ENCODE results near the gene NME7. TPM values are rescaled to one million over a fixed set of nuclear protein-coding genes. Genes with fewer than 3 reads are reported as not detected.

NME7 gene
- total RNA-seq, 1 experiment from 2014 or later: 36.5 TPM

- POLR2A ChIA-PET: interaction anchor here (0.7 kb wide), 1 partner anchor 700 kb away, joined by 3 read pairs; no protein-coding TSS in a partner anchor
- intact Hi-C loops (cut with micrococcal nuclease): no loop called here
- Mint-ChIP-seq H3K27me3 (ENCODE audit: insufficient read depth, unreplicated experiment) (no peaks in the 10 kb centered on the region), H3K9me3 (ENCODE audit: unreplicated experiment) (no peaks in the 10 kb centered on the region), H3K4me1 (ENCODE audit: insufficient read depth, unreplicated experiment) (peaks cover 12% of the 10 kb centered on the region), H3K36me3 (ENCODE audit: insufficient read depth, unreplicated experiment) (peaks cover 6% of the 10 kb centered on the region), H3K4me3 (ENCODE audit: unreplicated experiment) (no peak overlapping the region), H3K27ac (ENCODE audit: low read depth, unreplicated experiment) (no peak overlapping the region)
- CTCF ChIA-PET: interaction anchor here (0.7 kb wide), 1 partner anchor 696 kb away, joined by 3 read pairs; no protein-coding TSS in a partner anchor
- no peak for TF ChIP-seq CTCF (IDR thresholded peaks at IDR 0.05; ENCODE audit: unreplicated experiment)
- DNase-seq (ENCODE audit: unreplicated experiment): no peak
- no TSS peak for BruUV-seq (replicated peaks)
Measured at GRCh38 chr1:169316556-169316955, 51.0 kb downstream of the NME7 start.

GRCh38 chr1:169312084-169312954 lies 55.3 kb downstream of the NME7 start:
- Mint-ChIP-seq H3K4me1 (ENCODE audit: insufficient read depth, unreplicated experiment) (peaks cover 9% of the 10 kb centered on the region), H3K27me3 (ENCODE audit: insufficient read depth, unreplicated experiment) (no peaks in the 10 kb centered on the region), H3K4me3 (ENCODE audit: unreplicated experiment) (peak overlapping the region; percentile 35), H3K27ac (ENCODE audit: low read depth, unreplicated experiment) (peak overlapping the region; percentile 61), H3K36me3 (ENCODE audit: insufficient read depth, unreplicated experiment) (peaks cover 17% of the 10 kb centered on the region), H3K9me3 (ENCODE audit: unreplicated experiment) (peaks cover 1% of the 10 kb centered on the region)
- intact Hi-C loops (cut with micrococcal nuclease): no loop called here
- ChIA-PET POLR2A (interaction anchor here (0.6 to 2.8 kb wide), 10 partner anchors 10 to 709 kb away, joined by 3 to 16 read pairs (median 4); partner anchors contain the start of genes BLZF1 and NME7), CTCF (interaction anchor here (1.8 kb wide), 1 partner anchor 18 kb away, joined by 6 read pairs; no protein-coding TSS in a partner anchor)
- no peak for TF ChIP-seq CTCF (IDR thresholded peaks at IDR 0.05; ENCODE audit: unreplicated experiment)
- peak; percentile 96 for DNase-seq (ENCODE audit: unreplicated experiment)
- BruUV-seq (replicated peaks): no TSS peak

DNA sequence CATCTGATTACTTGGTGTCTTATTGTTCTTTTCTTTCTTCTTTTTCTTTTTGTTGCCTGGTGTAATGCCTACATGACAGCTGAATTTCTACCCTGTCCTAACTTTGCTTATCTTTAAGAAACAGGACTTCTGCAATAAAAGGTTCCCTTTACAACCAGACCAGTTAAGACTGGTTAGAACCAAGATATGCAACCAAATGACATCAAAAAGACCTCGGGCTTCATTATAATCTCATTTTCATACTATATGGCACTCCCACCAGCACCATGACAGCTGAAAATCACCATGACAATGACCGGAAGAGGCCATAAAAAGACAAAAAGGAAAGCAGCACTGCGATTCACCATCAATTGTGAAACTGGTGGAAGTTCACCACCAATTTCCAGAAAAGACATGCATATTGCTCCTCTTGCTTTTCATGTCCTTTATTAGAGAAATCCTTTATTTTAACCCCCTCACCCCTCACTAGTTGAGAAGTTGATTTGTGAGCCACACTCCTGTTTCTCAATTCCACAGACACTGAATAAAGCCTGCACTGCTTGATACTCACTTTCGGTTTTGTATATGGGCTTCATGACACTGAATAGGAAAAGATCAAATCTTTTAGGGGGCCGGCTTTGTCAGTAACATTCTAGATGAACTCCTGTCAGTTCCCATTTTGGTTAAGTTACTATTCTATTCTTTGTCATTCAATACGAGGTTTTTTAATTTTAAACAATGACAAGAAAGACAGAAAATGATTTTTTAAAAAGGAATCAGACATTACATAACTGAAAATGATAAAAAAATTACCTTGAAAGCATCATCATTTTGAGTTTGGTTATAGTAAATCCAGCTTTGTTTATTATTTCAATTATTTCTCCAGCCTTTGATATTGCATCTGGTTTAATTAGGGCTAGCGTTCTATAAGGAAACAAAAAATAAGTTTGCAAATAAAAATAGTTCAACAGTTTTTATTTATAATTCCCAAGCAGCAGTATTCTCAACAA lies 58.1 kb downstream of the NME7 start:
- TF ChIP-seq CTCF (IDR thresholded peaks at IDR 0.05; ENCODE audit: unreplicated experiment): no peak

More for the DNA sequence above, 58.1 kb downstream of the NME7 start:
- H3K36me3 Mint-ChIP-seq (ENCODE audit: insufficient read depth, unreplicated experiment): peaks cover 17% of the 10 kb centered on the region
- intact Hi-C loops (cut with micrococcal nuclease): no loop called here
- H3K9me3 Mint-ChIP-seq (ENCODE audit: unreplicated experiment): peaks cover 11% of the 10 kb centered on the region
- TSS peak; percentile 10 for BruUV-seq (replicated peaks)
- POLR2A ChIA-PET: interaction anchor here (1.8 kb wide), 1 partner anchor 11 kb away, joined by 5 read pairs; no protein-coding TSS in a partner anchor
- CTCF ChIA-PET: interaction anchor here (0.5 to 2.0 kb wide), 3 partner anchors 198 to 1090 kb away, joined by 3 to 4 read pairs (median 3); no protein-coding TSS in a partner anchor
- no peak overlapping the region for H3K27ac Mint-ChIP-seq (ENCODE audit: low read depth, unreplicated experiment)
- no peak for DNase-seq (ENCODE audit: unreplicated experiment)
- no peak overlapping the region for H3K4me3 Mint-ChIP-seq (ENCODE audit: unreplicated experiment)
- peaks cover 9% of the 10 kb centered on the region for H3K4me1 Mint-ChIP-seq (ENCODE audit: insufficient read depth, unreplicated experiment)
- no peaks in the 10 kb centered on the region for H3K27me3 Mint-ChIP-seq (ENCODE audit: insufficient read depth, unreplicated experiment)

All from MCF 10A (cell line).